GM12891 (cell line): ENCODE results near the gene NUDT6.

Source experiments
- POLR2A ChIP-seq: IDR thresholded peaks from 2 replicates; pipeline ENCODE4 v1.6.1; 2011; ENCODE audit warnings: low read depth, low read length, control low read depth
- POLR2AphosphoS5 ChIP-seq: IDR thresholded peaks from 2 replicates; pipeline ENCODE4 v1.6.1; 2011; ENCODE audit warnings: low read depth, low read length, control low read depth

GRCh38 chr4:122911588-122911987, 10.8 kb downstream of the NUDT6 start:
- no peak for TF ChIP-seq POLR2AphosphoS5
- TF ChIP-seq POLR2A: no peak
